Osteoblast (primary cell): Measurements from ENCODE around the gene PRKCE. TPM values are rescaled to one million over a fixed set of nuclear protein-coding genes. Genes with fewer than 3 reads are reported as not detected.
A peak's percentile ranks its signal among the peaks of the same experiment; 100 is the strongest.

Source experiments
- DNase-seq: peaks from one replicate; pipeline ENCODE4 v3.0.0; 2011; ENCODE audit warnings: low spot score, mixed read lengths; ENCODE audit not compliant: insufficient read length; ENCODE audit errors: missing footprints
- H2AFZ ChIP-seq: 2 replicates; pipeline ENCODE4 v1.6.0; 2011; ENCODE audit warnings: mild to moderate bottlenecking, low read length
- H3K27ac ChIP-seq: 2 replicates; pipeline ENCODE4 v1.5.1; 2011; ENCODE audit warnings: mild to moderate bottlenecking, low read depth, low read length, moderate library complexity
- H3K27me3 ChIP-seq: 2 replicates; pipeline ENCODE4 v1.6.0; 2012; ENCODE audit warnings: mild to moderate bottlenecking, control low read depth, inconsistent platforms, low read length, moderate library complexity; ENCODE audit not compliant: insufficient read depth
- H3K36me3 ChIP-seq: 2 replicates; pipeline ENCODE4 v1.5.1; 2011; ENCODE audit warnings: mild to moderate bottlenecking, low read length, control low read depth, moderate library complexity; ENCODE audit not compliant: insufficient read depth
- H3K4me1 ChIP-seq: 2 replicates; pipeline ENCODE4 v1.5.1; 2011; ENCODE audit warnings: mild to moderate bottlenecking, low read length, control low read depth, moderate library complexity; ENCODE audit not compliant: insufficient read depth
- H3K4me2 ChIP-seq: 2 replicates; pipeline ENCODE4 v1.6.0; 2011; ENCODE audit warnings: mild to moderate bottlenecking, low read length; ENCODE audit not compliant: insufficient read depth
- H3K4me3 ChIP-seq: fragments of 200-600 bp; sonication (generic); 3 replicates; pipeline ENCODE4 v1.5.1; 2012; ENCODE audit warnings: mild to moderate bottlenecking, low read length, inconsistent platforms; ENCODE audit not compliant: insufficient read depth
- H3K79me2 ChIP-seq: 2 replicates; pipeline ENCODE4 v1.6.0; 2012; ENCODE audit warnings: mild to moderate bottlenecking, low read length, control low read depth, inconsistent platforms; ENCODE audit not compliant: insufficient read depth
- H3K9me3 ChIP-seq: 2 replicates; pipeline ENCODE4 v1.5.1; 2011; ENCODE audit warnings: low read depth, low read length, control low read depth
- H4K20me1 ChIP-seq: 2 replicates; pipeline ENCODE4 v1.6.0; 2012; ENCODE audit warnings: mild to moderate bottlenecking, low read length, control low read depth; ENCODE audit not compliant: insufficient read depth
- CTCF ChIP-seq: IDR thresholded peaks from 2 replicates; pipeline ENCODE4 v1.5.1; 2011; ENCODE audit warnings: mild to moderate bottlenecking, low read depth, low read length, moderate library complexity; ENCODE audit errors: extremely low read depth
- total RNA-seq: library from RNA; depleted of rRNA; stranded (reverse); fragments of >200 nt; gene quantifications from 2 replicates; pipeline ENCODE4 v1.2.3, GENCODE V29; 2012

PRKCE gene
- total RNA-seq, 1 donor: 22.1 TPM

- H3K27me3 ChIP-seq: no peaks in the 10 kb centered on the region
- TF ChIP-seq CTCF: no peak
- peaks cover 13% of the 10 kb centered on the region for H3K4me1 ChIP-seq
- H3K9me3 ChIP-seq: no peaks in the 10 kb centered on the region
- H3K4me3 ChIP-seq: no peak overlapping the region
- H3K79me2 ChIP-seq: no peaks in the 10 kb centered on the region
- no peak overlapping the region for H3K27ac ChIP-seq
- H2AFZ ChIP-seq: no peak overlapping the region
- no peaks in the 10 kb centered on the region for H3K36me3 ChIP-seq
- no peak overlapping the region for H3K4me2 ChIP-seq
- DNase-seq: no peak
- H4K20me1 ChIP-seq: peaks cover 7% of the 10 kb centered on the region
Measured at GRCh38 chr2:45773909-45774308, 122.4 kb downstream of the PRKCE start.

GRCh38 chr2:45774688-45775244 lies 123.3 kb downstream of the PRKCE start:
- H3K4me2 ChIP-seq: no peak overlapping the region
- DNase-seq: no peak
- H4K20me1 ChIP-seq: peaks cover 9% of the 10 kb centered on the region
- no peak overlapping the region for H2AFZ ChIP-seq
- TF ChIP-seq CTCF: no peak
- H3K9me3 ChIP-seq: no peaks in the 10 kb centered on the region
- H3K27me3 ChIP-seq: no peaks in the 10 kb centered on the region
- no peaks in the 10 kb centered on the region for H3K79me2 ChIP-seq
- H3K36me3 ChIP-seq: no peaks in the 10 kb centered on the region
- no peak overlapping the region for H3K27ac ChIP-seq
- no peak overlapping the region for H3K4me3 ChIP-seq
- H3K4me1 ChIP-seq: peaks cover 13% of the 10 kb centered on the region

GRCh38 chr2:45776160-45776955 lies 124.9 kb downstream of the PRKCE start:
- TF ChIP-seq CTCF: no peak
- Histone ChIP-seq H4K20me1 (peaks cover 5% of the 10 kb centered on the region), H3K4me2 (peak overlapping the region; percentile 5), H3K27me3 (no peaks in the 10 kb centered on the region), H2AFZ (no peak overlapping the region), H3K27ac (no peak overlapping the region), H3K36me3 (no peaks in the 10 kb centered on the region), H3K79me2 (no peaks in the 10 kb centered on the region), H3K4me3 (no peak overlapping the region), H3K9me3 (no peaks in the 10 kb centered on the region), H3K4me1 (peaks cover 13% of the 10 kb centered on the region)
- DNase-seq: peak; percentile 91

GRCh38 chr2:45777996-45778719 lies 126.7 kb downstream of the PRKCE start:
- H3K4me2 ChIP-seq: peak overlapping the region; percentile 32

More at GRCh38 chr2:45777996-45778719, 126.7 kb downstream of the PRKCE start:
- Histone ChIP-seq H3K4me3 (no peak overlapping the region), H2AFZ (no peak overlapping the region), H3K27ac (no peak overlapping the region), H3K27me3 (no peaks in the 10 kb centered on the region), H3K4me1 (peaks cover 13% of the 10 kb centered on the region), H4K20me1 (peaks cover 8% of the 10 kb centered on the region), H3K36me3 (no peaks in the 10 kb centered on the region), H3K9me3 (no peaks in the 10 kb centered on the region), H3K79me2 (no peaks in the 10 kb centered on the region)
- TF ChIP-seq CTCF: no peak
- no peak for DNase-seq
